ENCODE measurements around the gene STAT4.

GRCh38 chr2:191184457-191184856 is 33.7 kb upstream of the STAT4 start:
- TF ChIP-seq CTCF (IDR thresholded peaks at IDR 0.05; ENCODE audit: low read length) (no peak), EZH2 (optimal IDR thresholded peaks at IDR 0.05; ENCODE audit: low read depth, low read length) (no peak), EZH2phosphoT487 (IDR thresholded peaks at IDR 0.05; ENCODE audit: low read length) (no peak)

Data from MM.1S (cell line).